ENCODE measurements around the gene ELMOD3.

The ELMOD3 gene

DNA sequence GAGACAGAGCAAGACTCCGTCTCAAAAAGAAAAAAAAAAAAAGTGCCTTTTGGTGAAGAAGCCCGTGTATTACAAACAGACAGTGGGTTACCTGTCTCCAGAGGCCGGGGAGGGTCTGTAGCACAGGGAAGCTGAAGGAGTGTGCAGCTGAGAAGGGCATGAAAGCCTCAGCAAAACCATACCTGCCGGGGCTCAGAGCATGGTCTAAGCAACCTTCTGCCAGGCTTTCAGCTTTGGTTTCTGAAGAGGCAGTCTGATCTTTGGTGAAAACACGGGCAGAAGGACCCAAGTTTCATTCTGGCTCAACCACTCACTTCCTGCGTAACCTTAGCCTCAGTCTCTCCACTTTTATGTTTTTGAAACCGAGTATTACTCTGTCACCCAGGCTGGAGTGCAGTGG is 85.4 kb downstream of the ELMOD3 start:
- no peak for DNase-seq (ENCODE audit: low read depth)
- TF ChIP-seq, protein P1, sequence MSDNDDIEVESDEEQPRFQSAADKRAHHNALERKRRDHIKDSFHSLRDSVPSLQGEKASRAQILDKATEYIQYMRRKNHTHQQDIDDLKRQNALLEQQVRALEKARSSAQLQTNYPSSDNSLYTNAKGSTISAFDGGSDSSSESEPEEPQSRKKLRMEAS (IDR thresholded peaks at IDR 0.05; ENCODE audit: low read depth, low read length) = no peak
- TF ChIP-seq POLR2A (IDR thresholded peaks at IDR 0.05; ENCODE audit: extremely low read depth, insufficient read length) = no peak
- TF ChIP-seq MYC (IDR thresholded peaks at IDR 0.05; ENCODE audit: low read depth, low read length) = no peak
- TF ChIP-seq, protein P2, sequence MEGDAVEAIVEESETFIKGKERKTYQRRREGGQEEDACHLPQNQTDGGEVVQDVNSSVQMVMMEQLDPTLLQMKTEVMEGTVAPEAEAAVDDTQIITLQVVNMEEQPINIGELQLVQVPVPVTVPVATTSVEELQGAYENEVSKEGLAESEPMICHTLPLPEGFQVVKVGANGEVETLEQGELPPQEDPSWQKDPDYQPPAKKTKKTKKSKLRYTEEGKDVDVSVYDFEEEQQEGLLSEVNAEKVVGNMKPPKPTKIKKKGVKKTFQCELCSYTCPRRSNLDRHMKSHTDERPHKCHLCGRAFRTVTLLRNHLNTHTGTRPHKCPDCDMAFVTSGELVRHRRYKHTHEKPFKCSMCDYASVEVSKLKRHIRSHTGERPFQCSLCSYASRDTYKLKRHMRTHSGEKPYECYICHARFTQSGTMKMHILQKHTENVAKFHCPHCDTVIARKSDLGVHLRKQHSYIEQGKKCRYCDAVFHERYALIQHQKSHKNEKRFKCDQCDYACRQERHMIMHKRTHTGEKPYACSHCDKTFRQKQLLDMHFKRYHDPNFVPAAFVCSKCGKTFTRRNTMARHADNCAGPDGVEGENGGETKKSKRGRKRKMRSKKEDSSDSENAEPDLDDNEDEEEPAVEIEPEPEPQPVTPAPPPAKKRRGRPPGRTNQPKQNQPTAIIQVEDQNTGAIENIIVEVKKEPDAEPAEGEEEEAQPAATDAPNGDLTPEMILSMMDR (IDR thresholded peaks at IDR 0.05; ENCODE audit: low read depth, low read length) = no peak
- H3K4me3 ChIP-seq (ENCODE audit: low read depth, low read length) = no peak overlapping the region

DNA sequence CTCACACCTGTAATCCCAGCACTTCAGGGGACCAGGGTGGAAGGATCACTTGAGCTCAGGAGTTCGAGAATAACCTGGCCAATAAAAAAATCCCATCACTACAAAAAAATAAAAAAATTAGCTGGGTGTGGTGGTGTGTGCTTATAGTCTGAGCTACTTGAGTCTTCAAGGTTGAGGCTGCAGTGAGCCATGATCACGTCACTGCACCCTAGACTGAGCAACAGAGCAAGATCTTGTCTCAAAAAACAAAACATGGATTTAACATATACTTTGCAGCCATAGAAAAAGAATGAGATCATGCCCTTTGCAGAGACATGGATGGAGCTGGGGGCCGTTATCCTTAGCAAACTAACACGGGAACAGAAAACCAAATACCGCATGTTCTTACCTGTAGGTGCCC is 86.2 kb downstream of the ELMOD3 start:
- TF ChIP-seq, protein P1 (IDR thresholded peaks at IDR 0.05; ENCODE audit: low read depth, low read length) = no peak
- TF ChIP-seq POLR2A (IDR thresholded peaks at IDR 0.05; ENCODE audit: extremely low read depth, insufficient read length) = no peak
- no peak for TF ChIP-seq MYC (IDR thresholded peaks at IDR 0.05; ENCODE audit: low read depth, low read length)
- TF ChIP-seq, protein P2 (IDR thresholded peaks at IDR 0.05; ENCODE audit: low read depth, low read length) = no peak
- DNase-seq (ENCODE audit: low read depth) = no peak
- H3K4me3 ChIP-seq (ENCODE audit: low read depth, low read length) = no peak overlapping the region

All from NB4 (cell line).